Globus pallidus (tissue), 1 donor: ENCODE data around the gene AQP6.
"Not testable (repeated sequence)": the region's sequence is repeated elsewhere in the genome, so short reads cannot be mapped to it uniquely, and the experiment has no call there.

Experiments used
- DNase-seq: peaks from one replicate; pipeline ENCODE4 v3.0.0-alpha.2; 2015; ENCODE audit warnings: low spot score

Gene AQP6

GRCh38 chr12:49970658-49971057 lies 2.1 kb upstream of the AQP6 start:
- no peak for DNase-seq

DNA sequence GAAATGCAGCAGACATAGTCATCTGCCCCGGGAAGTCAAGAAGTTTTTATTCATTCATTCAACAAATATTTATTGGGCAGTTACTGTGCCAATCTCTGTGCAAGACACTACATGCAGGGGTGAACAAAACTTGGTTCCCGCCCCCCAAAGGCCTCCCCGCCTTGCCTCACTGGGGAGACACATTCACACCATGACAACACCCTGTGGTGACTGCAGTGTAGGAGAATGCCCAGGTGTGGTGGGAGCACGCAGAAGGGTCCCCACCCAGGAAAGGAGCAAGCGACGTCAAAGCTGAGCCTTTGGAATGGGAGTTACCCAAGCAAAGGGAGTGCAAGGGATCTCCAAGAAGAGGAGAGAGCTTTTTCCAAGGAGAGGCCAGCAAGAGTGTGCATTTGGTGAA lies 1.6 kb upstream of the AQP6 start:
- DNase-seq: no peak

DNA sequence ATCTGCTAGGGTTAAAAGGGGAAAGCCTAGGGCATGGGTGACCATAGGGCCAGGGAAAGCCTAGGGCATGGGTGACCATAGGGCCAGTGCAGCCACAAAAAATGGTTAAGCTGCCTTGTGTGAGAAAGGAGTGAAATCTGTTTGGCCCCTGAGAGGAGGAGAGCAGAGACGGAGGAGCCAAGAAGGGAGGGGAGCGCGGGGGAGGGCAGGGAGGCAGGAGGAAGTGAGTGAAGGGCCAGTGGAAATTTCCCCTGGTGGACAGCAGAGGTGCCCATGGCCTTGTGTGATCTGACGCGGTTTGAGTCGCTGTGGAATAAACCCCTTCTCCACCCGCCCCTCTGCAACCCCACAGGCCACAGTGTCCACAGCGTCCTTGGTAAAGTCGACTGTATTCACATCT lies 618 bp upstream of the AQP6 start:
- no peak for DNase-seq

DNA sequence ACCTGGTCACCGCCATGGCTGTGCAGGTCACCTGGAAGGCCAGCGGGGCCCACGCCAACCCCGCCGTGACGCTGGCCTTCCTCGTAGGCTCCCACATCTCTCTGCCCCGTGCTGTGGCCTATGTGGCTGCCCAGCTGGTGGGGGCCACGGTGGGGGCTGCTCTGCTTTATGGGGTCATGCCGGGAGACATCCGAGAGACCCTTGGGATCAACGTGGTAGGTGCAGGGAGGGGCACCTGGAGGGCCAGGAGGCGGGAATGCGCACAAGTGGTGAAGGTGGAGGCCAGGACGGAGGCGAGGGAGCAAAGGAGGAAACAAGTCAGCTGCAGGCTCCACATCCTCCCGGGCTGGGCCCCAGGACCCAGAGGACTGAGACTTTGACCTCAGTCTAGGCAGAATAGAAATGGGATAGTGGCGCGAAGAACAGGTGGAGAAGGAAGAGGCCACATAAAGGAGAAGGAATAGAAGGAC lies 649 bp downstream of the AQP6 start:
- DNase-seq: no peak

DNA sequence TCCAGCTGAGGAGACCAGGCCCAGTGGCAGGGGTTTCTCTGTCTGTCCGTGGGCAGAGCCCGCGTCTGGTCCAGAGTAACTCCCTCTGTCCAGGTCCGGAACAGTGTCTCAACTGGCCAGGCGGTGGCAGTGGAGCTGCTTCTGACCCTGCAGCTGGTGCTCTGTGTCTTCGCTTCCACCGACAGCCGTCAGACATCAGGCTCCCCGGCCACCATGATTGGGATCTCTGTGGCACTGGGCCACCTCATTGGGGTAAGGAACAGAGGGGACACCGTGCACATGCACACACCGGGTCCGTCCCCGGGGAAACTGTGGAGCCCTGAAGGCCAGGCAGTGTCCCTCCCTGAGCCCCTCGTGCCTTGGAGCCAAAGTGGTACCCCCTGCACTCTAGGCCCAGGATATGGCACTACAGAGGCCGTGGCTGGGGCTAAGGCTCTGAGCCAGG lies 1.5 kb downstream of the AQP6 start:
- DNase-seq: peak; percentile 91

DNA sequence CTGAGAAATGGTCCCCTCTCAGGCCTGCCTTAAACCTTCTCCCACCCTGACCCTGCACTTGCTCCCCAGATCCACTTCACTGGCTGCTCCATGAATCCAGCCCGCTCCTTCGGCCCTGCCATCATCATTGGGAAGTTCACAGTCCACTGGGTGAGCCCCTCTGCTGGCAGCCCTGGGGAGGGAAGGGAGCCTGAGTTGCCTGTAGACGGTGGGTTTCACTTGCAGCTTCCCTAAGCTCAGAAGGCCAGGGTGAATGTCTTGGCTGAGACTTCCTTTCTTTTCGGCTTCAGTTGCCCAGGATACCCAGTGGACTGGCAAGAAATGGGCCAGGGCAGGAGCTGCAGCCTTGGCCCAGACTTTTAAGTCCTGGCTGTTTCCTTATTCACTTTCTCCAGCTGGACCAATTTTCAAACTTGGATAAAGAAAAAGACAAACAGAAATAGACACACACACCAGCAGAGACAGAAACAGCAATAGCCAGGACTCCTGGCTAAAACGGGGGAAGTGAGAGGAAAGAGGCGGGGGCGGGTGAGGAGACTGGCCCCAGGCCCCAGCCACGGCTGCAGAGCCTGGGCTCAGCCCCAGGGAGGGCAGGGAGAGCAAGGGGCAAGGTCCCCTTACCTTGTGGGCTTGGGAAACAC lies 2.0 kb downstream of the AQP6 start:
- DNase-seq: peak; percentile 77

- DNase-seq: no peak
These were observed 2.6 kb downstream of the AQP6 start for GRCh38 chr12:49975318-49975761.

- DNase-seq: no peak
These were observed 3.8 kb downstream of the AQP6 start for GRCh38 chr12:49976557-49976956.

GRCh38 chr12:49978125-49978524 lies 5.4 kb downstream of the AQP6 start:
- no peak for DNase-seq

DNA sequence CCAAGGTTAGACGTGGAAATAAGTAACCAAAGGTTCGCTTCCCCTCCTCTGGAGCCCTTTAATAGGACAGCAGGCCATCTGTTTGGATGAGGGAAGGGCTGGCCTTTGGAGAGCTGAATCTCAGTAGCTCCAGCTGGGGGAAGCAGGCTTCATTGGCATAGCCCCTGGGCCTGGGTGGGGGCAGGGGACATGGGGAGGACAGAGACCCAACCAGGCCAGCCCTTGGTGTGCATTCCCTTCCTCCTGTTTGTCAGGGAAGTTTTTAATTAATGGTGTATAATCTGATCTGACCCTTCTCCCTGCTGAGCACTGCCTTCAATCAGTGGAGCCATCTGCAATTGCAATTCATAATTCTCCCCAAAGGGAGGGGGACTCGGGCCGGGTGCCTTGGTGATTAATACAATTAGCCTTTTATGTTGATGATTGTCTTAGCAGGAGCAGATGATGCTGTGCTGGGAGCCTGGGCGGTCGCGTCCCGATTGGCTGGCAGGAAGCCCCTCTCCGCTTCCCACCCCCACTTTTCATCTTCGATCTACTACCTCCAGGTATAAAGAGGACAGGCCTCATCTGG lies 6.4 kb downstream of the AQP6 start:
- peak; percentile 91 for DNase-seq

- no peak for DNase-seq
These were observed 7.0 kb downstream of the AQP6 start for GRCh38 chr12:49979791-49980190.

DNA sequence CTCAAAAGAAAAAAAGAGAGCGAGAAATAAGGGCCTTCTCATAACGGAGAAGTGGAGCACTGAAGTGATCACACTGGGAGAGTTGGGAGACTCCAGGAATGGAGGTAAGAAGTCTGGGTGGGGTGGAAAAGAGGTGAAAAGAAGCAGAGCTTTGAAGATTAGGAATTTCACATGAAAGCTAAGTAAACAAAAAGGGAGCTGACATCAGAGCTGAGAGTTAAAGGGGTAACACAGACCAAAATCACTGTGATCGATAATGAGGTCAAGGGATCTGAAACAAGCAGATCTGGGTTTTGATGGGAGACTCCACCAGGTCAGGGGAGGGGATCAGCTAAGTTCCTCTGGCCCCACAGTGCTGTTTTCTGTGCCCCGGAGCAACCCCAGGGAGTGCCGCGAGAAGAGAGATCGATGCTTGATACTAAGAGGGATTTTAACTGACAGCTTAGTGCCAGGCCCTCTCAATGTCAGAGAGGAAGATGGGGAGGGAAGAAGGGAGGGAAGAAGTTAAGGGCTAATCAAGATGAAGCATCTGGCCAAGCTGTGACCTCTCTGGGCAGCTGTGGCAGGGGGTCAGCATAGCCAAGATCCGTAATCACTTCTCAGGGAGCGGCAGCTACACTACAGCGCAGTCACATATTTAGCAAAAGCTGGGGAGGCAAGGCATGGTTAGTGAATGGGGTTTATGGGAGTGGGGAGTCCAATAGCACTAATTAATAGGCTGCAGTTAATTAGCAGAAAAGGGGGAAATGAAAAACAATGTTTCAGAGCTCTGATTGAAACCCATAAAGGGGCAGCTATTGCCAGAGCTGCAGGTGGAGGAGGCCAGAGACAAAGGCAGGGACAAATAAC lies 8.0 kb downstream of the AQP6 start:
- no peak for DNase-seq

GRCh38 chr12:49982246-49983087 lies 9.7 kb downstream of the AQP6 start:
- DNase-seq: no peak

DNA sequence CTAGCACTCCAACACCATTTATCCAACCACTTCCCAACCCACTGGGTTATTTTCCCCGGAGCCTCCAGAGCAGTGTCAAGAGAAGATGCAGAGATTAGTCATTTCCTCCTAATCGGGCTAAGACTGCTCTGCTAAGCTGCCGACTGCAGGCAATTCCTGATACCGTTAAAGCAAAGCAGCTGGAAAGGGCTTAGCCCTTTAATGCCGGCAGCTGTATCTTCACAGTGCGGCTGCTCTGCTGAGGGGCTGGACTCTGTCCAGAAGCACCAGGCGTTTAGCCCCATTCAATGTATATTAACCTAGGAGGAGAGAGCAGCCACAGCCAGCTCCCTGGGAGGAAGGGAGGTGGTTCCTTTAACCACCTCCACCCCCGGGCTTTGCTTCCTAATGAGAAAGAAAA lies 11.1 kb downstream of the AQP6 start:
- DNase-seq: no peak

DNA sequence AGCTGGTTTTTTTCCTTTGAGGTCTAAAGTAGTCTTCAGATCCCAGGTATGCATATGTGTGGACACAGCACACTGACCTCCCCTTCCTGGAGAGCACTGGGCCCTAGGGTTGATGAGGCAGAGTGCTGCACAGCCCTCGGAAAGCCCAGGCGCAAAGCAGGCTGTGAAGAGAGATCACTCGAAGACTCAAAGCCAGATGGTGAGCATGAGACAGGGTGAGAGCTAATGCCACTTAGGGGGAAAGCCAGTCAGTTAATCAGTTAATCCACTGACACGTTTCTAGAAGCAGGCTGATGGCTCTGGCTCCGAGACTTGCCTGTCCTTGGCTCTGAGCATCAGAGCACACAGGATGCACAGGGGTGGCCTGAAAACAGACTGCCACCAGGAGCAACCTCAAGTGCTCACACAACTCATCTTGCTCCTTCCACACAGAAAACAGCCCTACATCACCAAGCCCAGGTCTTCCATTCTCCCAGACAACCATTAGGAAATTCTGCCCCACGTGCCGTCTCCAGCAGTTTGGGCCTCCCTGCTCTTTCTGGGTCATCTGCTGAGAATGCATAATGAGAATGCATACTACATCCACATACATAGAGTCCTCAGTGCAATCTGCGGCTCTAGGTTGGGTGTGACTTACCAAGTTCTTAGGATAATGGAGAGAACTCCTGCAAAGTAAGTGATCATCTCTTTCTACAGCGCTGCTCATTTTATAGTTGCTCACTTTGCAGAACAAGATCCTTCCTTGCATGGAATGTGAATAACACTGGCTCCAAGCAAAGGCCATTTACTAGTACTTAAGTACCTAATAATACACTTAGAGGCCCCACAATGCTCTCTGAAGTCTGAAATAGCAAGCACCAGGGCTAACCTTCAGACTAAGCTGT lies 12.0 kb downstream of the AQP6 start:
- no peak for DNase-seq

DNA sequence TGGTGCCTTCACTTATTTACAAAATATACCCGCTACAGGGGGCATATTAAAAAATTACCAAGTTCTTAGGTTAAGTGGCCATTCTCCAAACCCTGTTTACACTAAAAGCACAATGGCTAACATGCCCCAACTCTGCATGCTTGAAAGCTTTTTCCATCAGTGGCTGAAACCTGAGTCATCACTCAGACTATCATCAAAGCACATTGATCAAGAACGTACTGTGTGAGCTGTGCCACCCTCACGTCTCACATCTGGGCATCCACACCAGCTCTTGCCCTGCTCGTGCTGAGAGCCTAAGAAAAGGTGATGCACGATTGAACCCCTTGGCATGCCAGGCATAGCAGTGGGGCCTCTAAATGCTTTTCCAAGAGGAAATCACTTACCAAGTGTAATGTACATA lies 13.2 kb downstream of the AQP6 start:
- DNase-seq: no peak

DNA sequence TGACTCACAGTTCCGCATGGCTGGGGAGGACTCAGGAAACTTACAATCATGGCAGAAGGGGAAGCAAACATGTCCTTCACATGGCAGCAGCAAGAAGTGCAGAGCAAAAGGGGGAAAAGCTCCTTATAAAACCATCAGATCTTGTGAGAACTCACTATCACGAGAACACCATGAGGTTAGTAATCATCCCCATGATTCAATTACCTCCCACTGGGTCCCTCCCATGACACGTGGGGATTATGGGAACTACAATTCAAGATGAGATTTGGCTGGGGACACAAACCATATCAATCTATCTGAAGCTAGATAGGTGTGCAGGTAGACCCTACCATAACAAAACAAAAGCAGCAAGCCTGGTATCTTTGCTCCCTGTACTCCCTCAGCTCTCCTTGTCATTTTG lies 13.7 kb downstream of the AQP6 start:
- DNase-seq: not testable (repeated sequence)

GRCh38 chr12:49987625-49988303 lies 15.0 kb downstream of the AQP6 start:
- no peak for DNase-seq

GRCh38 chr12:49989400-49989799 lies 16.7 kb downstream of the AQP6 start:
- DNase-seq: not testable (repeated sequence)

GRCh38 chr12:49990273-49990672 lies 17.5 kb downstream of the AQP6 start:
- no peak for DNase-seq
